ENCODE results near the gene UNC5C. TPM values are rescaled to one million over a fixed set of nuclear protein-coding genes. Genes with fewer than 3 reads are reported as not detected.

The UNC5C gene
- total RNA-seq, 1 donor from 2014 or later = 12.0 TPM

DNA sequence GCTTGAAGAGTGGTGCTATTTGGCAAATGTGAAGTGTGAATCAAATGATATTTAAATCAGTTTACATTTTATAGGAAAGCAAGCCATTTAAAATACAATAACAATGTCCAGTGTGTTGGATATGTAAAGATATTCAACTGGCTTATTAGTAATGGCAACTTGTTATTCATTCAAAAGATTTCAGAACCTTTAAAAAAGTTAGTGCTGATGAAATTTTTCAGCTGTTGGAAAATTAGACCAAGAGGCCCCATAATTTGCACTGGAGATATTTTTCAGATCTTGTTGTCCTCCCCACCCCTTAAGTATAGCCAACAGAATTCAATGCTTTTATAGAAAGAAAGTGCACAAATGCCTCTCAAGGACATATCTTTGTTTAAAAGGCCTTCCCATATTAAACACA, 54.6 kb downstream of the UNC5C start:
- intact Hi-C loops (cut with DNase I) = no loop called here
- TF ChIP-seq POLR2AphosphoS5 (IDR thresholded peaks at IDR 0.05; ENCODE audit: insufficient read depth in 1 of 2, low read depth in 1 of 2) (no peak), POLR2A (IDR thresholded peaks at IDR 0.05) (no peak)
- TF ChIP-seq, protein P1, sequence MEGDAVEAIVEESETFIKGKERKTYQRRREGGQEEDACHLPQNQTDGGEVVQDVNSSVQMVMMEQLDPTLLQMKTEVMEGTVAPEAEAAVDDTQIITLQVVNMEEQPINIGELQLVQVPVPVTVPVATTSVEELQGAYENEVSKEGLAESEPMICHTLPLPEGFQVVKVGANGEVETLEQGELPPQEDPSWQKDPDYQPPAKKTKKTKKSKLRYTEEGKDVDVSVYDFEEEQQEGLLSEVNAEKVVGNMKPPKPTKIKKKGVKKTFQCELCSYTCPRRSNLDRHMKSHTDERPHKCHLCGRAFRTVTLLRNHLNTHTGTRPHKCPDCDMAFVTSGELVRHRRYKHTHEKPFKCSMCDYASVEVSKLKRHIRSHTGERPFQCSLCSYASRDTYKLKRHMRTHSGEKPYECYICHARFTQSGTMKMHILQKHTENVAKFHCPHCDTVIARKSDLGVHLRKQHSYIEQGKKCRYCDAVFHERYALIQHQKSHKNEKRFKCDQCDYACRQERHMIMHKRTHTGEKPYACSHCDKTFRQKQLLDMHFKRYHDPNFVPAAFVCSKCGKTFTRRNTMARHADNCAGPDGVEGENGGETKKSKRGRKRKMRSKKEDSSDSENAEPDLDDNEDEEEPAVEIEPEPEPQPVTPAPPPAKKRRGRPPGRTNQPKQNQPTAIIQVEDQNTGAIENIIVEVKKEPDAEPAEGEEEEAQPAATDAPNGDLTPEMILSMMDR (IDR thresholded peaks at IDR 0.05) = no peak
- H3K4me3 ChIP-seq = no peak overlapping the region
- H3K9me3 ChIP-seq = no peaks in the 10 kb centered on the region
- H3K4me1 ChIP-seq = no peaks in the 10 kb centered on the region
- H3K27me3 ChIP-seq = no peaks in the 10 kb centered on the region
- no peak for DNase-seq (ENCODE audit: extremely low spot score in 2 of 2)
- H3K36me3 ChIP-seq = no peaks in the 10 kb centered on the region
- H3K27ac ChIP-seq = no peak overlapping the region

DNA sequence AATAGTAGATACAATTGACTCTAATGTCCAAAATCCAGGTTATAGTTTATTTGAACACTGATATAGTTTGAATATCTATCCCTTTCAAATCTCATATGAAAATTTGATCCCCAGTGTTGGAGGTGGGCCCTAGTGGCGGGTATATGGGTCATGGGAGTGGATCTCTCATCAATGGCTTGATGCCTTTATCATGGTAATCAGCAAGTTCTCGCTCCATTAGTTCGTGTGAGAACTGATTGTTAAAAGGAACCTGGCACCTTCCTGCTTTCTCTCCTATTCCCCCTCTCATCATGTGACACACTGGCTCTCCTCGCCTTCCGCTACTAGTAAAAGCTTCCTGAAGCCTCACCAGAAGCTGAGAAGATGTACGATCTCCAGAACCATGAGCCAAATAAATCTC, 70.1 kb downstream of the UNC5C start:
- H3K4me3 ChIP-seq = no peak overlapping the region
- no peak overlapping the region for H3K27ac ChIP-seq
- intact Hi-C loops (cut with DNase I) = no loop called here
- H3K36me3 ChIP-seq = no peaks in the 10 kb centered on the region
- no peaks in the 10 kb centered on the region for H3K4me1 ChIP-seq
- DNase-seq (ENCODE audit: extremely low spot score in 2 of 2) = no peak
- no peaks in the 10 kb centered on the region for H3K9me3 ChIP-seq
- H3K27me3 ChIP-seq = no peaks in the 10 kb centered on the region
- TF ChIP-seq, protein P1 (IDR thresholded peaks at IDR 0.05) = no peak
- TF ChIP-seq POLR2AphosphoS5 (IDR thresholded peaks at IDR 0.05; ENCODE audit: insufficient read depth in 1 of 2, low read depth in 1 of 2) = no peak
- no peak for TF ChIP-seq POLR2A (IDR thresholded peaks at IDR 0.05)

DNA sequence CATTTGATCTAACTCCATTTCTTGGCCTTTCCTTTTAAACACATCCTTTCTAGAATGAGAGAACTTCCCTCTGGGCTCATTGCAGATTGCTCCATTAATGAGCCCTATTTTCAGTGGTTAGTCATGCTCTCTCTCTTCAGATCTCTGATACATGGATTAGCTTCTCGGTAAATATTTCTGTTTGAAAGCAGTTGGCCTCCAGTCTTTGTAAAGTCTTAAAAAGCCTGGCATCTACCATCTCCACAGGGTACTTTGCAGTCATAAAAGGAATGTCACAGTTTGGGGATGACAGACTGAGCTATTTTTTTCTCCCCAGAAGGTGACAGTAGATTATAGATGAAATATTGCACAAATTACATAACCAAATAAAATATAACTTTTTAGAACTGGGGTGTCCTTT, 72.7 kb downstream of the UNC5C start:
- intact Hi-C loops (cut with DNase I) = no loop called here
- no peak overlapping the region for H3K27ac ChIP-seq
- no peak overlapping the region for H3K4me3 ChIP-seq
- H3K4me1 ChIP-seq = no peaks in the 10 kb centered on the region
- TF ChIP-seq, protein P1 (IDR thresholded peaks at IDR 0.05) = no peak
- TF ChIP-seq POLR2A (IDR thresholded peaks at IDR 0.05) (no peak), POLR2AphosphoS5 (IDR thresholded peaks at IDR 0.05; ENCODE audit: insufficient read depth in 1 of 2, low read depth in 1 of 2) (no peak)
- H3K36me3 ChIP-seq = no peaks in the 10 kb centered on the region
- H3K9me3 ChIP-seq = no peaks in the 10 kb centered on the region
- no peak for DNase-seq (ENCODE audit: extremely low spot score in 2 of 2)
- no peaks in the 10 kb centered on the region for H3K27me3 ChIP-seq

DNA sequence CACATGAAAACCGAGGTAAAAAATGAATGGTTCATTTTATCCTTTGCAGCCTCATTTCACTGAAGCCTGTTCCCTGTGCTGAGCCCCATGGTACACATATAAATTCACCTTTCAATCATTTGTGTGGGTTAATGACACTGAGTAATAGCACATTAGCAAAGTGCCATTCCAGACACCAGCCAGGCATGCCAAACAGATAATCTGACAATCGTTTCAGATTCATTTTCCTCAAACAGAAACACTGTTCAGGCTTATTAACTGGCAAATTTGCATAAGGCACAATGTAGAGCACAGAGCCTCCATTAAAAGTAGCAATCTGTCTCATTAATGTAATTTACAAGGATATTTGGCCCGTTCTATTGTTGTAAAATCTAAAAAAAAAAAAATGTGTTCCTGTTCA, 76.2 kb downstream of the UNC5C start:
- Histone ChIP-seq H3K27ac (no peak overlapping the region), H3K4me1 (no peaks in the 10 kb centered on the region), H3K9me3 (no peaks in the 10 kb centered on the region), H3K4me3 (no peak overlapping the region), H3K36me3 (no peaks in the 10 kb centered on the region), H3K27me3 (no peaks in the 10 kb centered on the region)
- DNase-seq (ENCODE audit: extremely low spot score in 2 of 2) = no peak
- intact Hi-C loops (cut with DNase I) = no loop called here
- no peak for TF ChIP-seq POLR2A (IDR thresholded peaks at IDR 0.05)
- no peak for TF ChIP-seq POLR2AphosphoS5 (IDR thresholded peaks at IDR 0.05; ENCODE audit: insufficient read depth in 1 of 2, low read depth in 1 of 2)
- TF ChIP-seq, protein P1 (IDR thresholded peaks at IDR 0.05) = no peak

DNA sequence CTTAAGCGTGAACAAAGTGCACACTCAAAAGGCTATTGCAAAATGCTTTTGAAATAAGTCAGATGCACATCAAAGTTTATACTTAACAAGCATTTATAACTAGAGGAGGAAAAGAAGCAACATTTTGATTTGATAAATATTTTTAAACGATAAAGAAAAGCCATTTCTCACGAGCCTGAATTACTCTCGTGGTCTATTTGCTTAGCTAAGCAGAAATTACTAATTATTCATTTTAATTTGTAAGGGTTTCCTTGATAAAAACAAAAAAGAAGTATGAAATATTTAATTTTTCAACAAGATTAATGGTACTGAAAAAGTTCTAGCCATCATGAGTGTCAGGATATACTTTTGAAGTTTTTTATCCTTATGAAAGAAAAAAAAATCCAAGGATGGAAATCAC, 78.2 kb downstream of the UNC5C start:
- Histone ChIP-seq H3K4me1 (no peaks in the 10 kb centered on the region), H3K27ac (no peak overlapping the region), H3K36me3 (no peaks in the 10 kb centered on the region), H3K27me3 (no peaks in the 10 kb centered on the region), H3K4me3 (no peak overlapping the region), H3K9me3 (no peaks in the 10 kb centered on the region)
- intact Hi-C loops (cut with DNase I) = no loop called here
- no peak for DNase-seq (ENCODE audit: extremely low spot score in 2 of 2)
- TF ChIP-seq POLR2A (IDR thresholded peaks at IDR 0.05) (no peak), POLR2AphosphoS5 (IDR thresholded peaks at IDR 0.05; ENCODE audit: insufficient read depth in 1 of 2, low read depth in 1 of 2) (no peak)
- TF ChIP-seq, protein P1 (IDR thresholded peaks at IDR 0.05) = no peak

All from vagina (tissue), 2 donors.